WTC11 (cell line): Measurements from ENCODE around the gene DECR2. TPM values are rescaled to one million over a fixed set of nuclear protein-coding genes. Genes with fewer than 3 reads are reported as not detected.

Experiments
- ATAC-seq: fragments of 200-7000 bp; cut with Tn5 transposase; 2 replicates; pipeline ENCODE4 v1.10.0; 2021; ENCODE audit warnings: mild to moderate bottlenecking, moderate library complexity
- CTCF ChIA-PET: fragments of 300-600 bp; sonication (Branson Sonifier 250); formaldehyde crosslinking; loops from one replicate; lab custom pipeline; 2021; ENCODE audit warnings: antibody characterized with exemption; lab: Charles Lee
- POLR2A ChIA-PET: fragments of 350-600 bp; sonication (Branson Sonifier 250); formaldehyde crosslinking; loops from one replicate; lab custom pipeline; 2021; ENCODE audit warnings: antibody characterized with exemption; lab: Charles Lee
- DNase-seq: peaks from one replicate; pipeline ENCODE4 v3.0.0; 2021; ENCODE audit warnings: low spot score
- H3K27ac Mint-ChIP-seq: 2 replicates; pipeline ENCODE4 v1.8.0; 2021; ENCODE audit warnings: mixed read lengths
- H3K27me3 Mint-ChIP-seq: 2 replicates; pipeline ENCODE4 v1.8.0; 2021; ENCODE audit warnings: low read depth, mild to moderate bottlenecking, moderate library complexity, mixed read lengths
- H3K36me3 Mint-ChIP-seq: 2 replicates; pipeline ENCODE4 v1.8.0; 2021; ENCODE audit warnings: mixed read lengths
- H3K4me1 Mint-ChIP-seq: 2 replicates; pipeline ENCODE4 v1.8.0; 2022; ENCODE audit warnings: mixed read lengths
- H3K4me3 Mint-ChIP-seq: 2 replicates; pipeline ENCODE4 v1.8.0; 2021; ENCODE audit warnings: mild to moderate bottlenecking, moderate library complexity, mixed read lengths
- H3K9me3 Mint-ChIP-seq: 2 replicates; pipeline ENCODE4 v1.8.0; 2021; ENCODE audit warnings: mixed read lengths
- CREB1 ChIP-seq: sonication (generic); formaldehyde crosslinking; IDR thresholded peaks from 2 replicates; pipeline ENCODE4 v1.8.0; 2023; ENCODE audit warnings: mild to moderate bottlenecking, missing genetic modification reagents
- CREM ChIP-seq: sonication (generic); formaldehyde crosslinking; IDR thresholded peaks from 2 replicates; pipeline ENCODE4 v1.8.1; 2022; ENCODE audit warnings: mild to moderate bottlenecking, missing genetic modification reagents, moderate library complexity
- EMX1 ChIP-seq: fragments of 250-450 bp; sonication (Bioruptor Pico); IDR thresholded peaks from 2 replicates; pipeline ENCODE4 v1.8.0; 2021; ENCODE audit warnings: mild to moderate bottlenecking
- IRF2 ChIP-seq: sonication (generic); formaldehyde crosslinking; IDR thresholded peaks from 2 replicates; pipeline ENCODE4 v1.8.0; 2022; ENCODE audit warnings: low read depth, missing genetic modification reagents, borderline replicate concordance
- MYBL2 ChIP-seq: sonication (generic); formaldehyde crosslinking; IDR thresholded peaks from 2 replicates; pipeline ENCODE4 v1.8.1; 2023; ENCODE audit warnings: mild to moderate bottlenecking, moderate library complexity, missing genetic modification reagents
- NR1H2 ChIP-seq: sonication (generic); formaldehyde crosslinking; IDR thresholded peaks from 2 replicates; pipeline ENCODE4 v1.9.0; 2021; ENCODE audit warnings: mild to moderate bottlenecking, moderate library complexity, missing genetic modification reagents
- NR2C2 ChIP-seq: sonication (generic); formaldehyde crosslinking; IDR thresholded peaks from 2 replicates; pipeline ENCODE4 v1.8.0; 2022; ENCODE audit warnings: mild to moderate bottlenecking, missing genetic modification reagents
- OVOL2 ChIP-seq: fragments of 250-450 bp; sonication (Bioruptor Pico); IDR thresholded peaks from 2 replicates; pipeline ENCODE4 v1.9.0; 2021; ENCODE audit warnings: mild to moderate bottlenecking, borderline replicate concordance
- SP1 ChIP-seq: sonication (generic); formaldehyde crosslinking; conservative IDR thresholded peaks from 2 replicates; pipeline ENCODE4 v1.8.1; 2022; ENCODE audit warnings: missing genetic modification reagents
- TP53 ChIP-seq: sonication (generic); formaldehyde crosslinking; IDR thresholded peaks from 2 replicates; pipeline ENCODE4 v1.8.1; 2023; ENCODE audit warnings: mild to moderate bottlenecking, missing genetic modification reagents
- ZNF219 ChIP-seq: sonication (generic); formaldehyde crosslinking; IDR thresholded peaks from 2 replicates; pipeline ENCODE4 v1.8.0; 2023; ENCODE audit warnings: missing genetic modification reagents, mild to moderate bottlenecking, borderline replicate concordance
- ZNF232 ChIP-seq: sonication (generic); formaldehyde crosslinking; IDR thresholded peaks from 2 replicates; pipeline ENCODE4 v1.8.0; 2022; ENCODE audit warnings: mild to moderate bottlenecking, missing genetic modification reagents
- ZNF396 ChIP-seq: fragments of 250-450 bp; sonication (Bioruptor Pico); IDR thresholded peaks from 2 replicates; pipeline ENCODE4 v1.8.0; 2021; ENCODE audit warnings: mild to moderate bottlenecking, moderate library complexity, borderline replicate concordance
- total RNA-seq: library from RNA; stranded (reverse); gene quantifications from 3 replicates; pipeline ENCODE4 v1.2.3, GENCODE V29; 2021
- TF ChIP-seq, protein P1 (sequence below): fragments of 250-450 bp; sonication (Bioruptor Pico); IDR thresholded peaks from 2 replicates; pipeline ENCODE4 v1.9.0; 2021; ENCODE audit warnings: mild to moderate bottlenecking
- TF ChIP-seq, protein P2 (sequence below): sonication (generic); formaldehyde crosslinking; IDR thresholded peaks from 2 replicates; pipeline ENCODE4 v1.8.0; 2022; ENCODE audit warnings: mild to moderate bottlenecking, missing genetic modification reagents
- TF ChIP-seq, protein P3 (sequence below): sonication (generic); formaldehyde crosslinking; IDR thresholded peaks from 2 replicates; pipeline ENCODE4 v1.8.1; 2022; ENCODE audit warnings: low read depth, mild to moderate bottlenecking, moderate library complexity, missing genetic modification reagents, borderline replicate concordance
- TF ChIP-seq, protein P4 (sequence below): sonication (generic); formaldehyde crosslinking; conservative IDR thresholded peaks from 2 replicates; pipeline ENCODE4 v1.8.1; 2022; ENCODE audit warnings: mild to moderate bottlenecking, missing genetic modification reagents
- TF ChIP-seq, protein P5 (sequence below): sonication (generic); formaldehyde crosslinking; IDR thresholded peaks from 2 replicates; pipeline ENCODE4 v1.8.1; 2023; ENCODE audit warnings: mild to moderate bottlenecking, missing genetic modification reagents, borderline replicate concordance
- TF ChIP-seq, protein P6 (sequence below): sonication (generic); formaldehyde crosslinking; IDR thresholded peaks from 2 replicates; pipeline ENCODE4 v1.8.0; 2022; ENCODE audit warnings: mild to moderate bottlenecking, missing genetic modification reagents

DECR2 gene
- total RNA-seq, 1 experiment from 2014 or later, result 43.6 TPM

DNA sequence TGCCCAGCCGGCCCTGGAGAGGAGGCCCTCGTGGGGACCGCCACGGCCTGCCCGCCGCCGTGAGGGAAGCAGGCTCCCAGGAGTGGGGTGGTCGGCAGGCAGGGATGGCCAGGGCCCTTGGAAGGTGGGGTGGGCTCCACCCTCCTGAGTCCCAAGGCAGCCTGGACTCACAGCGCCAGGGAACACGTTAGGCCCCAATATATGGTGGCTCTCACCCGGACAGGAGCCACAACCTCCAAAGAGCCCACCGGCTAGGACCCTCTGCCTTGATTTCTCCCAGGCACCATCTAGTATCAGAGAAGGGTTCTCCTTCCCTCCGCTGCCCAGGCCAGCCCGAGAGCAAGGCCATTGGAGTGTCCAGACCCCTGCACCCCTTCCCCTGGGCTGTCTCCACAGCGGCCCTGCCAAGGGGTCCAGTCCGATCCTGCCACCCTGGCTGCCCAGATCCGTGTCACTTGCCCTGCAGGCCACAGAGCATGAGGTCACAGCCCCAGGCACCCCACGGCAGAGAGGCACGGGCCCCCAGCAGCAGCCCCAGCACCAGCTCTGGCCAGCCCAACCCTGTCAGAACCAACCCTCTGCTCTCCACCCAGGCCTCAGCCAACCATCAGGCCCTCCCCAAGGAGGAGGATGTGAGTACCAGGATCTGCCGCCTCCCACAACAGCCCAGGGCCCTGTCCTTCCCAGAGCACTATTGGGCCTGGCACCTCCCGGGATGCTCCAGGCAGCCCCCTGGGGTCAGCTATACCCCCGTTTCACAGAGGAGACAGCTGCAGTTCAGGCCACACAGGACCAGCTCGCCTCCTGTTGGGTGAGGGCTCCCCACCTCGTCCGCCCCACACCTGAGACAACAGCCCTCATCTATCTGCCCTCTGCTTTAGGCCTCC, 48.0 kb upstream of the DECR2 start (continued):
- TF ChIP-seq, protein P1, sequence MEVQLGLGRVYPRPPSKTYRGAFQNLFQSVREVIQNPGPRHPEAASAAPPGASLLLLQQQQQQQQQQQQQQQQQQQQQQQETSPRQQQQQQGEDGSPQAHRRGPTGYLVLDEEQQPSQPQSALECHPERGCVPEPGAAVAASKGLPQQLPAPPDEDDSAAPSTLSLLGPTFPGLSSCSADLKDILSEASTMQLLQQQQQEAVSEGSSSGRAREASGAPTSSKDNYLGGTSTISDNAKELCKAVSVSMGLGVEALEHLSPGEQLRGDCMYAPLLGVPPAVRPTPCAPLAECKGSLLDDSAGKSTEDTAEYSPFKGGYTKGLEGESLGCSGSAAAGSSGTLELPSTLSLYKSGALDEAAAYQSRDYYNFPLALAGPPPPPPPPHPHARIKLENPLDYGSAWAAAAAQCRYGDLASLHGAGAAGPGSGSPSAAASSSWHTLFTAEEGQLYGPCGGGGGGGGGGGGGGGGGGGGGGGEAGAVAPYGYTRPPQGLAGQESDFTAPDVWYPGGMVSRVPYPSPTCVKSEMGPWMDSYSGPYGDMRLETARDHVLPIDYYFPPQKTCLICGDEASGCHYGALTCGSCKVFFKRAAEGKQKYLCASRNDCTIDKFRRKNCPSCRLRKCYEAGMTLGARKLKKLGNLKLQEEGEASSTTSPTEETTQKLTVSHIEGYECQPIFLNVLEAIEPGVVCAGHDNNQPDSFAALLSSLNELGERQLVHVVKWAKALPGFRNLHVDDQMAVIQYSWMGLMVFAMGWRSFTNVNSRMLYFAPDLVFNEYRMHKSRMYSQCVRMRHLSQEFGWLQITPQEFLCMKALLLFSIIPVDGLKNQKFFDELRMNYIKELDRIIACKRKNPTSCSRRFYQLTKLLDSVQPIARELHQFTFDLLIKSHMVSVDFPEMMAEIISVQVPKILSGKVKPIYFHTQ (CRISPR knock-in tag), result no peak
- TF ChIP-seq ZNF219 (CRISPR knock-in tag), result no peak
- TF ChIP-seq ZNF232, result no peak
- no peak for TF ChIP-seq MYBL2 (CRISPR knock-in tag)

DNA sequence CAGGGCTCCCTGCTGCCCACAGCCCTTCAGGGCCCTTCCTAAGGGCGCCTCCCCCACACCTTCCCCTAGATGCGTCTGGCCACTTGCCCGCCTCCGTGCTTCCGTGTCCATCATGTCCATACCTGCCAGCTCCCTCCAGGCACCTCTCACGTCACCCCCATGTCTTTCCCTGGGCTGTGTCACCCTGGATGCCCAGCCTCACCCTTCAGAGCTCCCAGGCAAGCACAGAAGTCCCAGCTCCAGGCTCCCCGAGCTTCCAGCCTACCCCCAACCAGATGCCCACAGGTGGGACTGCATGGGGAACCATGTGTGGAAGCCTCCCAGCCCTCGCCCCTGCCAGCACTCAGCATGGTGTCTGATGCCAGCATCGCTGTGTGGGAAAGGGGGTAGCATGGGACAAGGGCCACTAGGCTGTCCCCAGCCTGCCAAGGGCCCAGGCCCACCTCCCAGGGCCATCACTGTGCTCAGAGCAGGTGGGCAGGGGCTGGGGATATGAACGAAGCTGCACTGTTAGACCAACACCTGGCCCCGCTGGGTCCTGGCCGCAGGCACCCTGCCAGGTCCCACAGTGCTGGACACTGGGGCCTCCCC, 47.3 kb upstream of the DECR2 start:
- CTCF ChIA-PET, result interaction anchor here (0.6 to 1.2 kb wide), 4 partner anchors 8 to 359 kb away, joined by 3 to 4 read pairs (median 4); no protein-coding TSS in a partner anchor
- Mint-ChIP-seq H3K4me3 (peak overlapping the region; percentile 42; the same call in 1 of the 2 replicates), H3K36me3 (peaks cover 6% of the 10 kb centered on the region; the same call in 1 of the 2 replicates), H3K9me3 (no peaks in the 10 kb centered on the region), H3K27ac (no peak overlapping the region), H3K4me1 (peaks cover 6% of the 10 kb centered on the region), H3K27me3 (no peaks in the 10 kb centered on the region; the same call in 1 of the 2 replicates)
- POLR2A ChIA-PET, result no interaction called here
- DNase-seq (no peak), ATAC-seq (no peak)
- TF ChIP-seq SP1 (CRISPR knock-in tag) (no peak), OVOL2 (no peak), ZNF396 (CRISPR knock-in tag) (no peak), ZNF232 (no peak), EMX1 (CRISPR knock-in tag) (no peak), TP53 (CRISPR knock-in tag) (no peak), NR2C2 (CRISPR knock-in tag) (no peak), NR1H2 (CRISPR knock-in tag) (no peak)
- TF ChIP-seq, protein P2, sequence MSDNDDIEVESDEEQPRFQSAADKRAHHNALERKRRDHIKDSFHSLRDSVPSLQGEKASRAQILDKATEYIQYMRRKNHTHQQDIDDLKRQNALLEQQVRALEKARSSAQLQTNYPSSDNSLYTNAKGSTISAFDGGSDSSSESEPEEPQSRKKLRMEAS (CRISPR knock-in tag), result no peak
- TF ChIP-seq, protein P3, sequence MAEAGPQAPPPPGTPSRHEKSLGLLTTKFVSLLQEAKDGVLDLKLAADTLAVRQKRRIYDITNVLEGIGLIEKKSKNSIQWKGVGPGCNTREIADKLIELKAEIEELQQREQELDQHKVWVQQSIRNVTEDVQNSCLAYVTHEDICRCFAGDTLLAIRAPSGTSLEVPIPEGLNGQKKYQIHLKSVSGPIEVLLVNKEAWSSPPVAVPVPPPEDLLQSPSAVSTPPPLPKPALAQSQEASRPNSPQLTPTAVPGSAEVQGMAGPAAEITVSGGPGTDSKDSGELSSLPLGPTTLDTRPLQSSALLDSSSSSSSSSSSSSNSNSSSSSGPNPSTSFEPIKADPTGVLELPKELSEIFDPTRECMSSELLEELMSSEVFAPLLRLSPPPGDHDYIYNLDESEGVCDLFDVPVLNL, result no peak

DNA sequence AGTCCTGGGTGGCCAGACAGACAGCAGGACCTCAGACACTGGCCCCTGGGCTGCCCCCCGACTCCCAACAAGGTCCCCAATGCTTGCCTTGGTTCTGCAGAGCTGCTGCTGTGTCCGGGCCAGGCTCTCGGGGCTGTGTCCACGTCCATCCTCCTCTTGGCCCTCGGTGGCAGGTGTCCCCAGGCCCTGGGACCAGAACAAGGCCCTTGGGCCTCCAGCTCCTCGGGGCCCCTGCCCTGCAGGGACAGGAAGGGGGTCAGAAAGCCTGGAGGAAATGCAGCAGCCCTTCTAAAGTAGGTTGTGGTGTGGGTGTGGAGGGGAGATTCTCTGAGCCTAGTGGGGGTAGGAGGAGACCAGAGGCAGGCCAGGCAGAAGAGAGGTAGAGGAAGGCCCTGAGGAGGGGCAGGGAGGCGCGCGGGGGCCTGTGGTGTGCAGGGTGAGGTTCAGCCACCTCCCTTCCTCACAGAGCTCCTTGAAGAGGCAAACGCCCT, 46.7 kb upstream of the DECR2 start:
- CTCF ChIA-PET, result interaction anchor here (0.6 to 1.2 kb wide), 3 partner anchors 228 to 359 kb away, joined by 3 to 4 read pairs (median 3); no protein-coding TSS in a partner anchor
- POLR2A ChIA-PET, result no interaction called here
- TF ChIP-seq, protein P4, sequence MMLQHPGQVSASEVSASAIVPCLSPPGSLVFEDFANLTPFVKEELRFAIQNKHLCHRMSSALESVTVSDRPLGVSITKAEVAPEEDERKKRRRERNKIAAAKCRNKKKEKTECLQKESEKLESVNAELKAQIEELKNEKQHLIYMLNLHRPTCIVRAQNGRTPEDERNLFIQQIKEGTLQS, result no peak
- TF ChIP-seq CREB1 (CRISPR knock-in tag) (no peak), IRF2 (CRISPR knock-in tag) (no peak), CREM (CRISPR knock-in tag) (no peak)
- TF ChIP-seq, protein P5, sequence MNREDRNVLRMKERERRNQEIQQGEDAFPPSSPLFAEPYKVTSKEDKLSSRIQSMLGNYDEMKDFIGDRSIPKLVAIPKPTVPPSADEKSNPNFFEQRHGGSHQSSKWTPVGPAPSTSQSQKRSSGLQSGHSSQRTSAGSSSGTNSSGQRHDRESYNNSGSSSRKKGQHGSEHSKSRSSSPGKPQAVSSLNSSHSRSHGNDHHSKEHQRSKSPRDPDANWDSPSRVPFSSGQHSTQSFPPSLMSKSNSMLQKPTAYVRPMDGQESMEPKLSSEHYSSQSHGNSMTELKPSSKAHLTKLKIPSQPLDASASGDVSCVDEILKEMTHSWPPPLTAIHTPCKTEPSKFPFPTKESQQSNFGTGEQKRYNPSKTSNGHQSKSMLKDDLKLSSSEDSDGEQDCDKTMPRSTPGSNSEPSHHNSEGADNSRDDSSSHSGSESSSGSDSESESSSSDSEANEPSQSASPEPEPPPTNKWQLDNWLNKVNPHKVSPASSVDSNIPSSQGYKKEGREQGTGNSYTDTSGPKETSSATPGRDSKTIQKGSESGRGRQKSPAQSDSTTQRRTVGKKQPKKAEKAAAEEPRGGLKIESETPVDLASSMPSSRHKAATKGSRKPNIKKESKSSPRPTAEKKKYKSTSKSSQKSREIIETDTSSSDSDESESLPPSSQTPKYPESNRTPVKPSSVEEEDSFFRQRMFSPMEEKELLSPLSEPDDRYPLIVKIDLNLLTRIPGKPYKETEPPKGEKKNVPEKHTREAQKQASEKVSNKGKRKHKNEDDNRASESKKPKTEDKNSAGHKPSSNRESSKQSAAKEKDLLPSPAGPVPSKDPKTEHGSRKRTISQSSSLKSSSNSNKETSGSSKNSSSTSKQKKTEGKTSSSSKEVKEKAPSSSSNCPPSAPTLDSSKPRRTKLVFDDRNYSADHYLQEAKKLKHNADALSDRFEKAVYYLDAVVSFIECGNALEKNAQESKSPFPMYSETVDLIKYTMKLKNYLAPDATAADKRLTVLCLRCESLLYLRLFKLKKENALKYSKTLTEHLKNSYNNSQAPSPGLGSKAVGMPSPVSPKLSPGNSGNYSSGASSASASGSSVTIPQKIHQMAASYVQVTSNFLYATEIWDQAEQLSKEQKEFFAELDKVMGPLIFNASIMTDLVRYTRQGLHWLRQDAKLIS, result no peak
- TF ChIP-seq, protein P6, sequence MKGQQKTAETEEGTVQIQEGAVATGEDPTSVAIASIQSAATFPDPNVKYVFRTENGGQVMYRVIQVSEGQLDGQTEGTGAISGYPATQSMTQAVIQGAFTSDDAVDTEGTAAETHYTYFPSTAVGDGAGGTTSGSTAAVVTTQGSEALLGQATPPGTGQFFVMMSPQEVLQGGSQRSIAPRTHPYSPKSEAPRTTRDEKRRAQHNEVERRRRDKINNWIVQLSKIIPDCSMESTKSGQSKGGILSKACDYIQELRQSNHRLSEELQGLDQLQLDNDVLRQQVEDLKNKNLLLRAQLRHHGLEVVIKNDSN (CRISPR knock-in tag), result no peak

More for the DNA sequence above, 46.7 kb upstream of the DECR2 start:
- Mint-ChIP-seq H3K4me1 (peaks cover 6% of the 10 kb centered on the region), H3K27ac (no peak overlapping the region), H3K36me3 (peaks cover 6% of the 10 kb centered on the region; the same call in 1 of the 2 replicates), H3K27me3 (no peaks in the 10 kb centered on the region; the same call in 1 of the 2 replicates), H3K4me3 (no peak overlapping the region), H3K9me3 (no peaks in the 10 kb centered on the region)
- DNase-seq (no peak), ATAC-seq (no peak)
